Measurements from ENCODE around the gene TMEM132E. TPM values are rescaled to one million over a fixed set of nuclear protein-coding genes. Genes with fewer than 3 reads are reported as not detected.

TMEM132E gene
- total RNA-seq, 1 experiment from 2014 or later = 0.04 TPM

GRCh38 chr17:34633760-34634159 is 54.4 kb downstream of the TMEM132E start:
- no peaks in the 10 kb centered on the region for H3K36me3 ChIP-seq (ENCODE audit: insufficient read depth, low read length, poor library complexity, severe bottlenecking)
- DNase-seq (ENCODE audit: low spot score) = no peak
- H3K4me1 ChIP-seq (ENCODE audit: insufficient read depth, low read length, poor library complexity, severe bottlenecking) = no peaks in the 10 kb centered on the region
- H3K27ac ChIP-seq (ENCODE audit: low read depth, low read length, poor library complexity, severe bottlenecking) = no peak overlapping the region
- H3K27me3 ChIP-seq (replicated peaks; ENCODE audit: insufficient read depth, low read depth, low read length, poor library complexity) = no peaks in the 10 kb centered on the region
- no peak overlapping the region for H3K4me3 ChIP-seq (ENCODE audit: low read depth, low read length, poor library complexity, severe bottlenecking)
- BruUV-seq (replicated peaks) = no TSS peak
- no peaks in the 10 kb centered on the region for H3K9me3 ChIP-seq (ENCODE audit: low read depth, low read length, poor library complexity, severe bottlenecking)
- POLR2A ChIA-PET (ENCODE audit: low non-redundant PET) = no interaction called here
- CTCF ChIA-PET = no interaction called here
- intact Hi-C loops (cut with micrococcal nuclease; ENCODE audit: unreplicated experiment) = no loop called here
- no peak for TF ChIP-seq CTCF (conservative IDR thresholded peaks at IDR 0.05; ENCODE audit: low read depth, low read length)

GRCh38 chr17:34634551-34635160 is 55.3 kb downstream of the TMEM132E start:
- Histone ChIP-seq H3K4me1 (ENCODE audit: insufficient read depth, low read length, poor library complexity, severe bottlenecking) (no peaks in the 10 kb centered on the region), H3K36me3 (ENCODE audit: insufficient read depth, low read length, poor library complexity, severe bottlenecking) (no peaks in the 10 kb centered on the region), H3K9me3 (ENCODE audit: low read depth, low read length, poor library complexity, severe bottlenecking) (no peaks in the 10 kb centered on the region), H3K27ac (ENCODE audit: low read depth, low read length, poor library complexity, severe bottlenecking) (no peak overlapping the region), H3K27me3 (replicated peaks; ENCODE audit: insufficient read depth, low read depth, low read length, poor library complexity) (no peaks in the 10 kb centered on the region), H3K4me3 (ENCODE audit: low read depth, low read length, poor library complexity, severe bottlenecking) (no peak overlapping the region)
- DNase-seq (ENCODE audit: low spot score) = no peak
- no peak for TF ChIP-seq EZH2 (IDR thresholded peaks at IDR 0.05; ENCODE audit: borderline replicate concordance, low read depth, low read length, poor library complexity, severe bottlenecking)
- no peak for TF ChIP-seq CTCF (conservative IDR thresholded peaks at IDR 0.05; ENCODE audit: low read depth, low read length)
- intact Hi-C loops (cut with micrococcal nuclease; ENCODE audit: unreplicated experiment) = no loop called here
- POLR2A ChIA-PET (ENCODE audit: low non-redundant PET) = no interaction called here
- CTCF ChIA-PET = no interaction called here
- no TSS peak for BruUV-seq (replicated peaks)

GRCh38 chr17:34635876-34636275 is 56.5 kb downstream of the TMEM132E start:
- Histone ChIP-seq H3K36me3 (ENCODE audit: insufficient read depth, low read length, poor library complexity, severe bottlenecking) (no peaks in the 10 kb centered on the region), H3K9me3 (ENCODE audit: low read depth, low read length, poor library complexity, severe bottlenecking) (no peaks in the 10 kb centered on the region), H3K4me1 (ENCODE audit: insufficient read depth, low read length, poor library complexity, severe bottlenecking) (no peaks in the 10 kb centered on the region), H3K27me3 (replicated peaks; ENCODE audit: insufficient read depth, low read depth, low read length, poor library complexity) (no peaks in the 10 kb centered on the region), H3K4me3 (ENCODE audit: low read depth, low read length, poor library complexity, severe bottlenecking) (no peak overlapping the region), H3K27ac (ENCODE audit: low read depth, low read length, poor library complexity, severe bottlenecking) (no peak overlapping the region)
- no peak for DNase-seq (ENCODE audit: low spot score)
- intact Hi-C loops (cut with micrococcal nuclease; ENCODE audit: unreplicated experiment) = no loop called here
- ChIA-PET CTCF (no interaction called here), POLR2A (ENCODE audit: low non-redundant PET) (no interaction called here)
- TF ChIP-seq CTCF (conservative IDR thresholded peaks at IDR 0.05; ENCODE audit: low read depth, low read length) (no peak), EZH2 (IDR thresholded peaks at IDR 0.05; ENCODE audit: borderline replicate concordance, low read depth, low read length, poor library complexity, severe bottlenecking) (no peak)
- no TSS peak for BruUV-seq (replicated peaks)
